Fibroblast of skin of scalp (primary cell): ENCODE data around the gene SPDYE6. TPM values are rescaled to one million over a fixed set of nuclear protein-coding genes. Genes with fewer than 3 reads are reported as not detected.
"Not testable (repeated sequence)": the region's sequence is repeated elsewhere in the genome, so short reads cannot be mapped to it uniquely, and the experiment has no call there.

Experiments used
- DNase-seq: peaks from one replicate; pipeline ENCODE4 v3.0.0-alpha.2; 2013
- polyA plus RNA-seq, 2 experiments: library from polyadenylated mRNA; unstranded; fragments of 120-200 nt; gene quantifications; one replicate each; pipeline ENCODE4 v1.2.1, GENCODE V29; 2013; ENCODE audit not compliant: insufficient read length in 2 of 2

Gene SPDYE6, protein sequence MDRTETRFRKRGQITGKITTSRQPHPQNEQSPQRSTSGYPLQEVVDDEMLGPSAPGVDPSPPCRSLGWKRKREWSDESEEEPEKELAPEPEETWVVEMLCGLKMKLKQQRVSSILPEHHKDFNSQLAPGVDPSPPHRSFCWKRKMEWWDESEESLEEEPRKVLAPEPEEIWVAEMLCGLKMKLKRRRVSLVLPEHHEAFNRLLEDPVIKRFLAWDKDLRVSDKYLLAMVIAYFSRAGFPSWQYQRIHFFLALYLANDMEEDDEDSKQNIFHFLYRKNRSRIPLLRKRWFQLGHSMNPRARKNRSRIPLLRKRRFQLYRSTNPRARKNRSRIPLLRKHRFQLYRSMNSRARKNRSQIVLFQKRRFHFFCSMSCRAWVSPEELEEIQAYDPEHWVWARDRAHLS
- polyA plus RNA-seq (2013, experiment 1 of 2; ENCODE audit: insufficient read length): 0.75 TPM
- 0.70 TPM for polyA plus RNA-seq (2013, experiment 2 of 2; ENCODE audit: insufficient read length)

- not testable (repeated sequence) for DNase-seq
These were observed at the start of gene SPDYE6 for GRCh38 chr7:102356344-102356743. TSS of gene SPDYE6 (minus strand) at chr7:102356444. CDS start at chr7:102356023, 421 bp downstream.

DNA sequence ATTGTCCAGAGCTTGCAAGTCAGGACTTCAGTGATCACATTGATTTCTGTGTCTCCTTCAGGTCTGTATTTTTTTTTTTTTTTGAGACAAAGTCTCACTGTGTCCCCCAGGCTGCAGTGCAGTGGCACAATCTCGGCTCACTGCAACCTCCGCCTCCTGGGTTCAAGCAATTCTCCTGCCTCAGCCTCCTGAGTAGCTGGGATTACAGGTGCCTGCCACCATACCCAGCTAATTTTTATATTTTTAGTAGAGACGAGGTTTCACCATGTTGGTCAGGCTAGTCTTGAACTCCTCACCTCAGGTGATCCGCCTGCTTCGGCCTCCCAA lies 48.6 kb upstream of the SPDYE6 start:
- not testable (repeated sequence) for DNase-seq

- peak; percentile 48 for DNase-seq
These were observed 48.0 kb upstream of the SPDYE6 start for GRCh38 chr7:102404005-102404861.

- no peak for DNase-seq
These were observed 47.3 kb upstream of the SPDYE6 start for GRCh38 chr7:102403563-102403962.

DNA sequence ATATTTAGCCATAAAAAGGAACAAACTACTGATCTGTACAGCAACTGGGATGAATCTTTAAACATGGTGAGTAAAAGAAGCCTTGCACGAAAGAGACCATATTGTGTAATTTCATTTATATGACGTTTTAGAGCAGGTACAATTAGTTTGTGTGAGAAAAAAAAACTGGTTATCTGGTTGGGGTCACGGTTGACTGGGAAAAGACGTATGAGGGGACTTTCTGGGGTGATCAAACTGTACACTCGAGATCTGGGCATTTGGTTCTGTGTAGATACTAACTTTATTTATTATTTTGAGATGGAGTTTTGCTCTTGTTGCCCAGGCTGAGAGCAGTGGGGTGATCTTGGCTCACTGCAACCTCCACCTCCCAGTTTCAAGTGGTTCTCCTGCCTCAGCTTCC lies 44.1 kb upstream of the SPDYE6 start:
- no peak for DNase-seq

- no peak for DNase-seq
These were observed 42.3 kb upstream of the SPDYE6 start for GRCh38 chr7:102398543-102398942.

GRCh38 chr7:102396710-102397019 lies 40.4 kb upstream of the SPDYE6 start:
- no peak for DNase-seq

DNA sequence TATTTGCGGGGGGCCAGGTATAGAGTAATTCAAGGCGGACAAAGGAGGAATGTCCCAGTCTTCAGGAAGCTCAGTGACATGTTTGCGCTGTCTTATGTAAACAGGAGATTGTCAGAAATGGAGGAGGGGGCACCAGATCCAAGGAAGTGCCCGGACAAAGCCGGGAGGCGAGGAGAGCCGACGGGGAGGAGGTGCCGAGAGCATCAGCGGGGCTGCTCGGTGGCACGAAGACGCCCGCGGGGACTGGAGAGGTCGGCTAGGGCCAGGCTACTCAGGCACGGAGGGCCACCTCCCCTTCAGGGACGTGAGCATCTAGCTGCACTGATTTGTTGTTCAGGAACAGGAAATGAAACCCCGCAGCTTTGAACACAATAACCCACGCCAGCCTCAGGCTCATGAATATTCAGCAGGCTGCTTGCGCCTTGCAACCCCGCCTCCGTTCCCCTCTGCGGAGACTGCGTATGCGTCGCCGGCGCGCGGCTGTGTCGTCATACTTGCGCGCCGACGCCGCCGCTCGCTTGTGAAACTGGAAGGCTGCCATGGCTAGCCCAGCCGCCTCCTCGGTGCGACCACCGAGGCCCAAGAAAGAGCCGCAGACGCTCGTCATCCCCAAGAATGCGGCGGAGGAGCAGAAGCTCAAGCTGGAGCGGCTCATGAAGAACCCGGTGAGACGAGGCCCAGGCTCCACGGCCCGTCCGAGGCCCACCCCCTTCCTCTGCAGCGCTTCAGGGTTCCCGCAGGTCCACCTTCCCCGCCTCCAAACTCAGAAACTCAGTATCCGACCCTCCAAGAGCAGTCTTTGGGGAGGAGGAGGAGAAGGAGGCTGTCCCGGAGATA lies 39.8 kb upstream of the SPDYE6 start, which contains the start of gene PRKRIP1:
Gene PRKRIP1, plus strand, starts transcription at position 491 of the 837 bp plus-strand sequence. Its CDS starts 49 bp downstream, at position 540.
- DNase-seq: peak; percentile 91

DNA sequence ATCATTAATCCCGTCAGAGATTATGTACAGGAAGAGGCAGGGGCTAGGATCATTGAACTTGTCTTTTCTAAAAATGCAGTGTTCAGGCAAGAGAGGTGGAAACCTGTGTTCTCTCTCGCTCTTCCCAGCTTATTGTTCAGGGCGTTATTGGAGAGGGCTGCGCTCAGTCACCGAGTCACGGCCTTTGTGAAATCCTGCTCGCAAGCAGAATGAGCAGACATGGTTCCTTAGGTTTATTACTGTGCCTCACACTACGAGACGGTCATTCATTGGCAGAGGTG lies 39.3 kb upstream of the SPDYE6 start:
- DNase-seq: no peak

GRCh38 chr7:102393467-102393866 lies 37.2 kb upstream of the SPDYE6 start:
- no peak for DNase-seq

- DNase-seq: no peak
These were observed 36.1 kb upstream of the SPDYE6 start for GRCh38 chr7:102392330-102392729.

GRCh38 chr7:102390697-102391484 lies 34.6 kb upstream of the SPDYE6 start:
- DNase-seq: peak; percentile 69

DNA sequence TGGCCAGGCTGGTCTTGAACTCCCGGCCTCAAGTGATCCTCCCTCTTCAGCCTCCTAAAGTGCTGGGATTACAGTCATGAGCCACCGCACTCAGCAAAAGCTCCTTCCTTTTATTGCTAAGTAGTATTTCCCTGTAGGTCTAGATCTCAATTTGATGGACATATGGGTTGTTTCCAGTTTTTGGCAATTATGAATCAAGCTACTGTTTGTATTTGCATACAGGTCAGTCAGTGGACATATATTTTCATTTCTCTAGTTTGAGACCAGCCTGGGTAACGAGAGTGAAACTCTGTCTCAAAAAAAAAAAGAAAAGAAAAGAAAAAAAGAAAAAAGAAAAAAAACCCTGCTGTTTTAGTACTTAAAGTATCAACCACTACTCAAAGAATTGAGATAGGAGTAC lies 33.6 kb upstream of the SPDYE6 start:
- DNase-seq: no peak

DNA sequence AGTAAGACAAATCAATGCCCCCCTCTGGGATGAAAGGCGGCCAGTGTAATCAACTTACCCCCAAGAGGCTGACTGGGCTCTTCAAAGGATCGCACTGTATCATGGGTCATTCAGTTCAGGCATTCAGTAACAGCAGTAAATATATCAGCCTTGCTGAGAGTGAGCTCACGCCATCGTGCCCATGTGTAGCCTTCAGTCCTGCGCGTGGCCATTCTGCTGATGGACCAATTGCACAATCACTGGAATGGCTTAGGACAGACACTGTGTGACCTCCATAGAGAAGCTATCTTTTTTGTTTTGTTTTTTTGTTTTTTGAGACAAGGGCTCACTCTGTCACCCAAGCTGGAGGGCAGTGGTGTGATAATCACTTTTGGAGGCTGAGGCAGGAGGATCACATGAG lies 30.8 kb upstream of the SPDYE6 start:
- no peak for DNase-seq

DNA sequence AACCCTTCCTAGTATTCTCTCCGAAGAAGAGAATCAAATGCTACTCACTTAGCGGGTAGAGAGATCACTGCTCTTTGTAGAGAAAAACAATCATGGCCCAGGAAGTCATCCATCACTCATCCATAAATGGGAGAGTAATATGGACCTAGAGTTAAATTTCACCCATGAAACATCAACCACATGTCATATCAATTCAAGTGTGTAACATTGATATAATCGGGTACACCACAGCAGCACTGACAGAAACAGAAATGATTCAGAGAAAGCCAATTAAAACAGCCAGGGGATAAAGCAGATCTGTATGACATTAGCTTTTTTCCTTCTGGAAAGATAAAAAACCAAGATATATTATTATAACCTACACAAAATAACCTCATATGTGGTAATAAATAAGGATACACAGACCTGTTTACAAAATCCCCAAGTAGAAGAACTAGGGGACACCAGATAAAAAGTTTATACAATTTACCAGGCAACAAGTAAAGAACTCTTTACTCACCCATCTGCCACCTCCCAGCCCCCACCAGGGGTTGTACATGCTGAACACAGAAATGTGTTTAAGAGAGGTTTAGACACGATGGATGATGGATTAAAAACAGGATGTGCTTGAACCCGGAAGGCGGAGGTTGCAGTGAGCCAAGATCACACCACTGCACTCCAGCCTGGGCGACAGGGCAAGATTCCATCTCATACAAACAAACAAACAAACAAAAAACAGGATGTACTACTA lies 25.6 kb upstream of the SPDYE6 start:
- DNase-seq: not testable (repeated sequence)

- not testable (repeated sequence) for DNase-seq
These were observed 24.6 kb upstream of the SPDYE6 start for GRCh38 chr7:102380837-102381236.

GRCh38 chr7:102376964-102377466 lies 20.8 kb upstream of the SPDYE6 start:
- DNase-seq: no peak

- not testable (repeated sequence) for DNase-seq
These were observed 16.6 kb upstream of the SPDYE6 start for GRCh38 chr7:102372796-102373195.

- not testable (repeated sequence) for DNase-seq
These were observed 13.8 kb upstream of the SPDYE6 start for GRCh38 chr7:102370038-102370437.

DNA sequence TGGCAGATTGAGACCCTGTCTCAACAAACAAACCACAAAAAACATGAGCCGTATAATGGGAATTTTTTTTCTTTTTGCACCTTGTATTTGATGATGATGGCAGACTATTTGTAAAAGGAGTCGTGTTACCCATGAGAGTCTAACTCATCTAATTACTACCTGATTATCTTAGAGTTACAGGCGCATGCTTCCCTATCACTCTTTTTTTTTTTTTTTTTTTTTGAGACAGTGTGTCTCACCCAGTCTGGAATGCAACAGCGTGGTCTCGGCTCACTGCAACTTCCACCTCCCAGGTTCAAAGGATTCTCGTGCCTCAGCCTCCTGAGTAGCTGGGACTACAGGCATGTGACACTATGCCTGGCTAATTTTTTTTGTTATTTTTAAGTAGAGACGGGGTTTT lies 9.1 kb upstream of the SPDYE6 start:
- not testable (repeated sequence) for DNase-seq

DNA sequence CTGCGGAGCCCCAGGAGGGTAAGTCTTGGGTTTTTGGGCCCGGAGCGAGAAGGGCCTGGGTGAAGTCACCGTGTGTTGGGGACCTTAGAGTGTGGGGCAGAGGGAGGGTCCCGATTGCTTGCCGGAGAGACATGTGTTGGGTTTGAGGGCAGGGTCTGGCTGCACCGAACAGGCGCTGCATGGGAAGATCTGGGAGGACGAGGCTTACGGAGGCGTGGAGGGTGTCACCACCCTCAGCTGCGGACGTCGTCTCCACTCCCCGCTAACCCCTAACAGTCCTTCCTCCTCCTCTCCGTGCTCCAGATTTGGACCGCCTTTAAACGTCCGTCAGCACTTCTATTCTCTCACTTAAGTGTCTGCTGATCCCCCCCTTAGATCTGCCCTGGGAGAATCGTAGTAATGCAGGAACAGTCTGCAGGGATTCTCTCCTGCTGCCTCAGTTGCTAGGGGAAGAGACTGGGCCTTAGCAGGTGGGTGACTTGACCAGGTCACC lies 8.2 kb upstream of the SPDYE6 start:
- DNase-seq: not testable (repeated sequence)
